ENCODE results near the gene EMP1.
A peak's percentile ranks its signal among the peaks of the same experiment; 100 is the strongest.

EMP1 gene

DNA sequence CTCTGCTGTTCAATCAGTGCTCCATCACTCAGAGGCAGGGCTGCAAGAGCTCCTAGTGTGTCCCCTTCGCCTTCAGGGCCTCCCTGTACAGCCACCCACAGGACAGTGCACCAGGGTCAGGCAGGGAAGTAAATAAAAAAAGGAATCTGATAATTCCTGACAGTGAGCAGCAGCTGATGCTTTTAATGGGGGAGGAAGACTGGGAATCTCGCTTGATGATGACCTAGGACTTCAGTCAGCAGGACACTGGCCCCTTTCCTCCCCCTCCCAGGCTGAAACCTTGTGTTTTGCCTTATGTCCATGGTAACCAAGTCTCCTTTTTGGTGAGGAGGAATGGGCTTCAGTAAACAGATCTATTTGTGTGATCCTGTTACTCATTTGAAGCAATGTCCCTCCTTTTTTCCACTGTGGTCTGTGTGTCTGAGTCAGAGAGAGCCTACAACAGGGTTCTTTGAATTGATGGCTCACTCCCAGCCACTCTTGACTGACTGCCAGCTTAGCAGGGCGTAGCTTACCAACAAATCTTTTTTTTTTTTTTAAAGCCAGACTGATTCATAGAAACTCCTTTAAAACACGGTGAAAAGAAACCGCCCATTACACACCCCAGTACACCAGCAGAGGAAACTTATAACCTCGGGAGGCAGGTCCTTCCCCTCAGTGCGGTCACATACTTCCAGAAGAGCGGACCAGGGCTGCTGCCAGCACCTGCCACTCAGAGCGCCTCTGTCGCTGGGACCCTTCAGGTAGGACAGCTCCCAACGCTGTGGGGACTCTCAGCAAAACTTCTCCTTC, at the start of gene EMP1:
Gene EMP1 (plus strand): TSS at position 597 of the 792 bp plus-strand sequence. CDS start 14,785 bp downstream, outside the sequence.
- Histone ChIP-seq H3K4me1 (ENCODE audit: control insufficient read depth, insufficient read depth, low read length, unreplicated experiment) (peaks cover 53% of the 10 kb centered on the region), H3K79me2 (ENCODE audit: control insufficient read depth, insufficient read depth, low read length, unreplicated experiment) (peaks cover 54% of the 10 kb centered on the region), H3K27ac (ENCODE audit: low read depth, low read length) (peak within 1 kb of the TSS; percentile 99), H3K36me3 (ENCODE audit: insufficient read depth, low read length) (peaks cover 4% of the 10 kb centered on the region; the same call in 1 of the 2 replicates), H2AFZ (ENCODE audit: low read length, unreplicated experiment) (peak within 1 kb of the TSS; percentile 10), H3K27me3 (ENCODE audit: insufficient read depth, low read length) (no peaks in the 10 kb centered on the region), H3K4me3 (ENCODE audit: low read depth, low read length) (peak within 1 kb of the TSS; percentile 95)

GRCh38 chr12:13147688-13148484, 48.6 kb upstream of the EMP1 start:
- no peak overlapping the region for H2AFZ ChIP-seq (ENCODE audit: low read length, unreplicated experiment)
- peaks cover 9% of the 10 kb centered on the region for H3K4me1 ChIP-seq (ENCODE audit: control insufficient read depth, insufficient read depth, low read length, unreplicated experiment)
- no peak overlapping the region for H3K4me3 ChIP-seq (ENCODE audit: low read depth, low read length)

DNA sequence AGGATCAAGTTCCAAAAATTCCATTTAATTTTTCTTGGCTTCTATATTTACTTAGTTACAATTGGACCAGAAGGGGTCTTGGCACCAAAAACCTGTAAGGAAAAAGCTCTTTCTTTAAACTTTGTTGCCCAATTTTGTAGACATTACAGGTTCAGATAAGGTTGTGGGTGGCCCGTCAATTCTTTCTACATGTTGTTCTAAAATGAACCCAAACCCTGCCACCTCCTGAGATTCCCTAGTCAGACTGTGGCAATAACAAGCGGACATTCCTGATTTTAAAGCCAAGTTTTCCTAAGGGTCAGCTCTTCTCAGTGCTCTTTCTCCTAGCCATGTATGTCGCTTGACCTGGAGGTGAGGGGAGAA, 48.1 kb upstream of the EMP1 start:
- H3K4me1 ChIP-seq (ENCODE audit: control insufficient read depth, insufficient read depth, low read length, unreplicated experiment), result peaks cover 10% of the 10 kb centered on the region
- no peak overlapping the region for H3K27ac ChIP-seq (ENCODE audit: low read depth, low read length)
- H3K4me3 ChIP-seq (ENCODE audit: low read depth, low read length), result no peak overlapping the region
- H2AFZ ChIP-seq (ENCODE audit: low read length, unreplicated experiment), result no peak overlapping the region
- H3K36me3 ChIP-seq (ENCODE audit: insufficient read depth, low read length), result no peaks in the 10 kb centered on the region
- no peaks in the 10 kb centered on the region for H3K79me2 ChIP-seq (ENCODE audit: control insufficient read depth, insufficient read depth, low read length, unreplicated experiment)
- no peaks in the 10 kb centered on the region for H3K27me3 ChIP-seq (ENCODE audit: insufficient read depth, low read length)

More at GRCh38 chr12:13147688-13148484, 48.6 kb upstream of the EMP1 start:
- Histone ChIP-seq H3K27me3 (ENCODE audit: insufficient read depth, low read length) (no peaks in the 10 kb centered on the region), H3K79me2 (ENCODE audit: control insufficient read depth, insufficient read depth, low read length, unreplicated experiment) (no peaks in the 10 kb centered on the region), H3K36me3 (ENCODE audit: insufficient read depth, low read length) (no peaks in the 10 kb centered on the region), H3K27ac (ENCODE audit: low read depth, low read length) (no peak overlapping the region)

DNA sequence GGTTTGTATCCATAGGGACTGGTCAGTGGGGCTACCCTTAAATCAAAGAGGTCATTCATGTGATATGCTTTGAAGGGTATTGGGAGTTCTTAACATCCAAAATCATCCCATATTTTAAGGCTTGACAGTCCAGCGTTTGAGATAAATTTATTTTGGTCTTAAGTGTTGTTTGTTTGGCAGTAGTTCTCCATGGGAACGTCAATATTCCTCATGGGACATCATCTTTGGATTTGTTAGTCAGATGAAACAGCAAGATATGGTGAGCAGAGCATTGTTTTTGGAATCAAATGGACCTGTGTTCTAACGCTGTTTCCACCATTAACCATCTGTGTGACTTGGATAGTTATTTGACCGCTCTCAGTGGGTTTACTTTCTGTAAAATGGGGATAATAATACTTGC, 47.1 kb upstream of the EMP1 start:
- Histone ChIP-seq H3K79me2 (ENCODE audit: control insufficient read depth, insufficient read depth, low read length, unreplicated experiment) (no peaks in the 10 kb centered on the region), H3K36me3 (ENCODE audit: insufficient read depth, low read length) (no peaks in the 10 kb centered on the region), H2AFZ (ENCODE audit: low read length, unreplicated experiment) (no peak overlapping the region), H3K27me3 (ENCODE audit: insufficient read depth, low read length) (no peaks in the 10 kb centered on the region), H3K27ac (ENCODE audit: low read depth, low read length) (no peak overlapping the region), H3K4me1 (ENCODE audit: control insufficient read depth, insufficient read depth, low read length, unreplicated experiment) (peaks cover 20% of the 10 kb centered on the region), H3K4me3 (ENCODE audit: low read depth, low read length) (no peak overlapping the region)

GRCh38 chr12:13152281-13152680, 44.2 kb upstream of the EMP1 start:
- Histone ChIP-seq H2AFZ (ENCODE audit: low read length, unreplicated experiment) (no peak overlapping the region), H3K36me3 (ENCODE audit: insufficient read depth, low read length) (no peaks in the 10 kb centered on the region), H3K27me3 (ENCODE audit: insufficient read depth, low read length) (no peaks in the 10 kb centered on the region), H3K27ac (ENCODE audit: low read depth, low read length) (no peak overlapping the region), H3K79me2 (ENCODE audit: control insufficient read depth, insufficient read depth, low read length, unreplicated experiment) (no peaks in the 10 kb centered on the region), H3K4me3 (ENCODE audit: low read depth, low read length) (no peak overlapping the region), H3K4me1 (ENCODE audit: control insufficient read depth, insufficient read depth, low read length, unreplicated experiment) (peaks cover 31% of the 10 kb centered on the region)

DNA sequence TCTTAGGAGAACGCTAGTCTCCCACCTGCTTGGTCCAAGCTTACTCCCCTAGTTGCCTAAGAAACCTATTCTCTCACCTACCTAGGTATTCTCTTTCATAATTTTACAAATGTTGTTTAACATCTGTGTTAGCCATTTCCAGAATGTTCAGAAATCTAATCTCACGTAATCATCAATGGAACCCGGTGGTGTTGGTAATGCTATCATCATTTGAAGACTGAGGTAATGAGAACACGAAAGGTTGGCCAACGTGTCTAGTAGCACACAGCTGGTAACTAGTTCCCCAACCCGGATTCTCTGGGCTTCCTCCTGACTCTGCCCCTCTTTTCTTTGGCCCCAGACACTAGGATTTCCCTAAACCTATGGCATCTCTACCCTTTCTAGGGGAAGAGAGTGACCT, 43.8 kb upstream of the EMP1 start:
- no peaks in the 10 kb centered on the region for H3K79me2 ChIP-seq (ENCODE audit: control insufficient read depth, insufficient read depth, low read length, unreplicated experiment)
- H2AFZ ChIP-seq (ENCODE audit: low read length, unreplicated experiment), result no peak overlapping the region
- H3K4me1 ChIP-seq (ENCODE audit: control insufficient read depth, insufficient read depth, low read length, unreplicated experiment), result peaks cover 31% of the 10 kb centered on the region
- no peaks in the 10 kb centered on the region for H3K36me3 ChIP-seq (ENCODE audit: insufficient read depth, low read length)
- H3K27ac ChIP-seq (ENCODE audit: low read depth, low read length), result no peak overlapping the region
- H3K4me3 ChIP-seq (ENCODE audit: low read depth, low read length), result no peak overlapping the region
- H3K27me3 ChIP-seq (ENCODE audit: insufficient read depth, low read length), result no peaks in the 10 kb centered on the region

- H3K4me1 ChIP-seq (ENCODE audit: control insufficient read depth, insufficient read depth, low read length, unreplicated experiment), result peaks cover 31% of the 10 kb centered on the region
- H3K79me2 ChIP-seq (ENCODE audit: control insufficient read depth, insufficient read depth, low read length, unreplicated experiment), result no peaks in the 10 kb centered on the region
- no peak overlapping the region for H3K4me3 ChIP-seq (ENCODE audit: low read depth, low read length)
- no peaks in the 10 kb centered on the region for H3K27me3 ChIP-seq (ENCODE audit: insufficient read depth, low read length)
- no peak overlapping the region for H2AFZ ChIP-seq (ENCODE audit: low read length, unreplicated experiment)
- peak overlapping the region; percentile 82; the same call in 1 of the 2 replicates for H3K27ac ChIP-seq (ENCODE audit: low read depth, low read length)
- H3K36me3 ChIP-seq (ENCODE audit: insufficient read depth, low read length), result no peaks in the 10 kb centered on the region
Observed at GRCh38 chr12:13153180-13153579, 43.3 kb upstream of the EMP1 start.

- no peaks in the 10 kb centered on the region for H3K79me2 ChIP-seq (ENCODE audit: control insufficient read depth, insufficient read depth, low read length, unreplicated experiment)
- H3K27ac ChIP-seq (ENCODE audit: low read depth, low read length), result peak overlapping the region; percentile 82
- peak overlapping the region; percentile 51 for H2AFZ ChIP-seq (ENCODE audit: low read length, unreplicated experiment)
- no peaks in the 10 kb centered on the region for H3K36me3 ChIP-seq (ENCODE audit: insufficient read depth, low read length)
- H3K4me1 ChIP-seq (ENCODE audit: control insufficient read depth, insufficient read depth, low read length, unreplicated experiment), result peaks cover 31% of the 10 kb centered on the region
- H3K27me3 ChIP-seq (ENCODE audit: insufficient read depth, low read length), result no peaks in the 10 kb centered on the region
- H3K4me3 ChIP-seq (ENCODE audit: low read depth, low read length), result peak overlapping the region; percentile 51
Observed at GRCh38 chr12:13154027-13154538, 42.4 kb upstream of the EMP1 start.

GRCh38 chr12:13154831-13155230, 41.7 kb upstream of the EMP1 start:
- Histone ChIP-seq H3K79me2 (ENCODE audit: control insufficient read depth, insufficient read depth, low read length, unreplicated experiment) (no peaks in the 10 kb centered on the region), H3K4me1 (ENCODE audit: control insufficient read depth, insufficient read depth, low read length, unreplicated experiment) (peaks cover 31% of the 10 kb centered on the region), H3K36me3 (ENCODE audit: insufficient read depth, low read length) (no peaks in the 10 kb centered on the region), H3K27ac (ENCODE audit: low read depth, low read length) (peak overlapping the region; percentile 82), H3K4me3 (ENCODE audit: low read depth, low read length) (peak overlapping the region; percentile 51), H3K27me3 (ENCODE audit: insufficient read depth, low read length) (no peaks in the 10 kb centered on the region), H2AFZ (ENCODE audit: low read length, unreplicated experiment) (peak overlapping the region; percentile 51)

DNA sequence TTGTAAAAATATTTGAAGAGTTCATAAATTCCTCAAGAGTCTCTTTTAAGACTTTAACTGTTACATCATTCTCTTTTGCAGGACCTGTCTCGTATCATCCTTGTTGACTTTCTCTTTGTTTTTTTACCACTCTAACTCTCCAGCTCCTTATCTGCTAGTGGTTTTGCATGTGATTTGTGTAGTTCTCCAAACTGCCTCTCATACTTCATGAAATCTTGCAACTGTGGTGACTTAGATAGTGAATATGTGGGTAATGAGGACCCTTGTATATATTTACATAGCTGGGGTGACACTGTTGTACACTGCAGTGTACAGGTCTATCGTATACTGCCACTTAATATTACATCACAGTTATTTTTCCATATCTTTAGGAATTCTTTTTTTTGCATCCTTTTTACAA, 40.2 kb upstream of the EMP1 start:
- Histone ChIP-seq H2AFZ (ENCODE audit: low read length, unreplicated experiment) (peak overlapping the region; percentile 65), H3K36me3 (ENCODE audit: insufficient read depth, low read length) (no peaks in the 10 kb centered on the region), H3K27me3 (ENCODE audit: insufficient read depth, low read length) (no peaks in the 10 kb centered on the region), H3K4me3 (ENCODE audit: low read depth, low read length) (peak overlapping the region; percentile 60), H3K79me2 (ENCODE audit: control insufficient read depth, insufficient read depth, low read length, unreplicated experiment) (no peaks in the 10 kb centered on the region), H3K27ac (ENCODE audit: low read depth, low read length) (0 out of 2 replicates have a peak overlapping the region, but pooled peaks have one; percentile 18), H3K4me1 (ENCODE audit: control insufficient read depth, insufficient read depth, low read length, unreplicated experiment) (peaks cover 31% of the 10 kb centered on the region)

All from ACC112 (cell line).